BE2C (cell line): ENCODE data around the gene RUBCNL. TPM values are rescaled to one million over a fixed set of nuclear protein-coding genes. Genes with fewer than 3 reads are reported as not detected.
"Not testable (repeated sequence)": the region's sequence is repeated elsewhere in the genome, so short reads cannot be mapped to it uniquely, and the experiment has no call there.

Experiments
- DNase-seq: peaks from one replicate; pipeline ENCODE4 v3.0.0-alpha.2; 2020
- H3K27me3 ChIP-seq: fragments of 250-450 bp; sonication (Bioruptor Pico); 2 replicates; pipeline ENCODE4 v1.5.1; 2020; ENCODE audit warnings: mild to moderate bottlenecking
- H3K36me3 ChIP-seq: fragments of 250-450 bp; sonication (Bioruptor Pico); 2 replicates; pipeline ENCODE4 v1.5.1; 2020; ENCODE audit warnings: mild to moderate bottlenecking
- H3K4me1 ChIP-seq: fragments of 250-450 bp; sonication (Bioruptor Pico); 2 replicates; pipeline ENCODE4 v1.5.1; 2020
- H3K4me3 ChIP-seq: 2 replicates; pipeline ENCODE4 v1.5.1; 2011; ENCODE audit warnings: low read depth, low read length
- H3K9me3 ChIP-seq: fragments of 250-450 bp; sonication (Bioruptor Pico); 2 replicates; pipeline ENCODE4 v1.5.1; 2020
- CTCF ChIP-seq: IDR thresholded peaks from 2 replicates; pipeline ENCODE4 v1.5.1; 2012; ENCODE audit warnings: mild to moderate bottlenecking, low read depth, low read length
- polyA plus RNA-seq: library from polyadenylated mRNA; unstranded; fragments of >200 nt; gene quantifications from one replicate; pipeline ENCODE4 v1.2.1, GENCODE V29; 2012; ENCODE audit warnings: low read depth, missing spikeins; ENCODE audit not compliant: insufficient read length, insufficient read depth

The RUBCNL gene
- not detected for polyA plus RNA-seq

- TF ChIP-seq CTCF, result no peak
- Histone ChIP-seq H3K4me3 (no peak within 1 kb of the TSS; the same call in 1 of the 2 replicates), H3K4me1 (no peaks in the 10 kb centered on the region)
Measured at GRCh38 chr13:46387064-46387851, at the start of gene RUBCNL. Gene RUBCNL (minus strand): TSS chr13:46387252. CDS start chr13:46372475, 14,777 bp downstream.

GRCh38 chr13:46429558-46429957 lies 42.5 kb upstream of the RUBCNL start:
- H3K4me1 ChIP-seq, H3K36me3 ChIP-seq, H3K9me3 ChIP-seq, H3K27me3 ChIP-seq, H3K4me3 ChIP-seq, DNase-seq: not testable (repeated sequence)

More at GRCh38 chr13:46387064-46387851, at the start of gene RUBCNL:
- Histone ChIP-seq H3K9me3 (no peaks in the 10 kb centered on the region), H3K27me3 (peaks cover 64% of the 10 kb centered on the region), H3K36me3 (no peaks in the 10 kb centered on the region)
- DNase-seq, result peak; percentile 19

- DNase-seq, result no peak
- Histone ChIP-seq H3K9me3 (no peaks in the 10 kb centered on the region), H3K27me3 (peaks cover 14% of the 10 kb centered on the region), H3K36me3 (no peaks in the 10 kb centered on the region), H3K4me3 (no peak overlapping the region), H3K4me1 (no peaks in the 10 kb centered on the region)
- no peak for TF ChIP-seq CTCF
Measured at GRCh38 chr13:46405457-46405856, 18.4 kb upstream of the RUBCNL start.

GRCh38 chr13:46404733-46405100 lies 17.7 kb upstream of the RUBCNL start:
- no peaks in the 10 kb centered on the region for H3K9me3 ChIP-seq
- H3K4me3 ChIP-seq, result no peak overlapping the region
- no peaks in the 10 kb centered on the region for H3K36me3 ChIP-seq
- peaks cover 14% of the 10 kb centered on the region for H3K27me3 ChIP-seq
- TF ChIP-seq CTCF, result no peak
- H3K4me1 ChIP-seq, result no peaks in the 10 kb centered on the region
- DNase-seq, result no peak

- Histone ChIP-seq H3K36me3 (no peaks in the 10 kb centered on the region), H3K4me3 (no peak overlapping the region), H3K9me3 (no peaks in the 10 kb centered on the region), H3K27me3 (peaks cover 14% of the 10 kb centered on the region), H3K4me1 (no peaks in the 10 kb centered on the region)
- no peak for TF ChIP-seq CTCF
- no peak for DNase-seq
Measured at GRCh38 chr13:46403851-46404732, 17.0 kb upstream of the RUBCNL start.

GRCh38 chr13:46402178-46402577 lies 15.1 kb upstream of the RUBCNL start:
- H3K27me3 ChIP-seq, result peaks cover 14% of the 10 kb centered on the region
- no peak for TF ChIP-seq CTCF
- H3K36me3 ChIP-seq, result no peaks in the 10 kb centered on the region
- no peak for DNase-seq
- H3K4me3 ChIP-seq, result no peak overlapping the region
- no peaks in the 10 kb centered on the region for H3K4me1 ChIP-seq
- no peaks in the 10 kb centered on the region for H3K9me3 ChIP-seq
